H1 (cell line): Measurements from ENCODE around the gene AVPI1. TPM values are rescaled to one million over a fixed set of nuclear protein-coding genes. Genes with fewer than 3 reads are reported as not detected.

Source experiments
- BACH1 ChIP-seq: IDR thresholded peaks from 2 replicates; pipeline ENCODE4 v1.6.1; 2012; ENCODE audit warnings: low read length, improper control_type of control experiment
- EZH2 ChIP-seq: fragments of 200-600 bp; sonication (generic); IDR thresholded peaks from 2 replicates; pipeline ENCODE4 v1.7.1; 2012; ENCODE audit warnings: low read depth, mild to moderate bottlenecking, moderate library complexity, low read length, inconsistent platforms; ENCODE audit not compliant: severe bottlenecking
- POU5F1 ChIP-seq: IDR thresholded peaks from 2 replicates; pipeline ENCODE4 v1.6.1; 2011; ENCODE audit warnings: low read depth, mild to moderate bottlenecking, low read length, moderate library complexity
- SP1 ChIP-seq: IDR thresholded peaks from 2 replicates; pipeline ENCODE4 v1.6.1; 2011; ENCODE audit warnings: low read depth, low read length
- SP4 ChIP-seq: IDR thresholded peaks from 2 replicates; pipeline ENCODE4 v1.6.1; 2012; ENCODE audit warnings: low read length, inconsistent platforms
- TAF7 ChIP-seq: optimal IDR thresholded peaks from 2 replicates; pipeline ENCODE3; 2011; ENCODE audit warnings: low read depth, mild to moderate bottlenecking, inconsistent platforms, low read length, moderate library complexity, borderline replicate concordance
- polyA plus RNA-seq, 7 experiments: library from polyadenylated mRNA; depleted of rRNA in 3 of 7; stranded (reverse) in 5 of 7; unstranded in 2 of 7; fragments of >200 nt in 5 of 7; fragments of 200-250 nt in 2 of 7; gene quantifications; 1 replicate in 5 of 7; 2 replicates in 1 of 7; 4 replicates in 1 of 7; pipeline versions ENCODE4 v1.2.1 to v1.2.3, GENCODE V29; 2011 to 2013; ENCODE audit warnings: missing spikeins in 2 of 7, mixed read lengths in 2 of 7
- total RNA-seq: library from RNA; stranded (reverse); fragmentation: NEBNext Ultra II Directional; extraction: Animal tissue kit (Norgen Biotek cat#: 25700); gene quantifications from 2 replicates; pipeline ENCODE4 v1.2.1, GENCODE V29; 2021

Gene AVPI1
- total and polyA plus RNA-seq, 2 of the 8 experiments (the other 6 are each of a cell fraction or from before 2014, with no cell fraction given), result 9.0 to 13.5 TPM

DNA sequence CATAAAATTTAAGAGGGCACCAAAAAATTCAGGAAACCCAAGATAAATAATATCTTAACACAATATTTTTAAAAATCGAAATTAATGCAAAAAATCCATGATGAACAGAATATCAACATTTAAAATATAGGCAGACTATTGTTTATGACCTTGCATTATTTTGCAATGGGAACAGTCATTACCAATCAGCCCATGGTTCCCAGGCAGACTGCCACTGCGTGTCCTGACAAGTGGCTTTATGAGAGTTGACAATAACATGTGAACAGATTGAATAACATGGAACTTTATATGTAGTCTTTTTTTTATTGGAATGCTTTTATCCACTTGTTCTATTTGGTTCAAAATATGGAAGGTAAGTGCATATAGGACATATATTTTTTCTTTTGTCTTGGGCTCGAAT lies 3.1 kb upstream of the AVPI1 start (continued):
- TF ChIP-seq EZH2 (no peak), SP4 (no peak), BACH1 (no peak), SP1 (no peak), TAF7 (no peak), POU5F1 (no peak)
